ENCODE measurements around the gene FMN1. TPM values are rescaled to one million over a fixed set of nuclear protein-coding genes. Genes with fewer than 3 reads are reported as not detected.

Gene FMN1
- total RNA-seq, 1 donor from 2014 or later = 4.2 TPM

GRCh38 chr15:32974691-32975090 lies 219.8 kb downstream of the FMN1 start:
- H3K9me3 Mint-ChIP-seq (ENCODE audit: unreplicated experiment) = no peaks in the 10 kb centered on the region
- no peak for DNase-seq (ENCODE audit: extremely low spot score, unreplicated experiment)

DNA sequence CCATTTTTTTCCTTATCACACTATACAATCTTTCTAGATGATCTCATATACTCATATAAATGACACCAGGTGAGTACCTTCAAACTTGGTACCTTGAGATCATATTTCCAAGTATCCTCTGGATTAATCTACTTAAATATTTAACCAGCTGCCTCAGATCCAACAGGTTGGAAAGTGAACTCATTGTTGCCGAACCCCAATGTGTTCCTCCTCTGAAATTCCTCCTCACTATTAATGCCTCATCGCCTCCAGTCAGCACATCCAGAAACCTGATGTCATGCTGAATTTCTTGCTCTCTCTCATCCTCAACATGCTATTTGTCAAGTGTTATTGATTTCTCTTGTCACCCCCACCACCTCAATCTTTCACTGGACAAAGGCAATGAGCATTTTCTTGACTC lies 221.8 kb downstream of the FMN1 start:
- H3K27ac Mint-ChIP-seq (ENCODE audit: unreplicated experiment) = no peak overlapping the region
- TF ChIP-seq, protein P1, sequence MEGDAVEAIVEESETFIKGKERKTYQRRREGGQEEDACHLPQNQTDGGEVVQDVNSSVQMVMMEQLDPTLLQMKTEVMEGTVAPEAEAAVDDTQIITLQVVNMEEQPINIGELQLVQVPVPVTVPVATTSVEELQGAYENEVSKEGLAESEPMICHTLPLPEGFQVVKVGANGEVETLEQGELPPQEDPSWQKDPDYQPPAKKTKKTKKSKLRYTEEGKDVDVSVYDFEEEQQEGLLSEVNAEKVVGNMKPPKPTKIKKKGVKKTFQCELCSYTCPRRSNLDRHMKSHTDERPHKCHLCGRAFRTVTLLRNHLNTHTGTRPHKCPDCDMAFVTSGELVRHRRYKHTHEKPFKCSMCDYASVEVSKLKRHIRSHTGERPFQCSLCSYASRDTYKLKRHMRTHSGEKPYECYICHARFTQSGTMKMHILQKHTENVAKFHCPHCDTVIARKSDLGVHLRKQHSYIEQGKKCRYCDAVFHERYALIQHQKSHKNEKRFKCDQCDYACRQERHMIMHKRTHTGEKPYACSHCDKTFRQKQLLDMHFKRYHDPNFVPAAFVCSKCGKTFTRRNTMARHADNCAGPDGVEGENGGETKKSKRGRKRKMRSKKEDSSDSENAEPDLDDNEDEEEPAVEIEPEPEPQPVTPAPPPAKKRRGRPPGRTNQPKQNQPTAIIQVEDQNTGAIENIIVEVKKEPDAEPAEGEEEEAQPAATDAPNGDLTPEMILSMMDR (IDR thresholded peaks at IDR 0.05) = no peak
- no peak overlapping the region for H3K4me3 Mint-ChIP-seq (ENCODE audit: unreplicated experiment)
- no peaks in the 10 kb centered on the region for H3K36me3 Mint-ChIP-seq (ENCODE audit: unreplicated experiment)
- no peak for DNase-seq (ENCODE audit: extremely low spot score, unreplicated experiment)
- peaks cover 10% of the 10 kb centered on the region for H3K4me1 Mint-ChIP-seq (ENCODE audit: unreplicated experiment)
- no peaks in the 10 kb centered on the region for H3K9me3 Mint-ChIP-seq (ENCODE audit: unreplicated experiment)
- no peaks in the 10 kb centered on the region for H3K27me3 Mint-ChIP-seq (ENCODE audit: unreplicated experiment)

More at GRCh38 chr15:32974691-32975090, 219.8 kb downstream of the FMN1 start:
- H3K4me3 Mint-ChIP-seq (ENCODE audit: unreplicated experiment) = no peak overlapping the region
- H3K27ac Mint-ChIP-seq (ENCODE audit: unreplicated experiment) = peak overlapping the region; percentile 9
- TF ChIP-seq, protein P1 (IDR thresholded peaks at IDR 0.05) = no peak
- no peaks in the 10 kb centered on the region for H3K36me3 Mint-ChIP-seq (ENCODE audit: unreplicated experiment)
- H3K4me1 Mint-ChIP-seq (ENCODE audit: unreplicated experiment) = peaks cover 9% of the 10 kb centered on the region
- H3K27me3 Mint-ChIP-seq (ENCODE audit: unreplicated experiment) = no peaks in the 10 kb centered on the region

- Mint-ChIP-seq H3K9me3 (ENCODE audit: unreplicated experiment) (no peaks in the 10 kb centered on the region), H3K4me1 (ENCODE audit: unreplicated experiment) (peaks cover 27% of the 10 kb centered on the region), H3K4me3 (ENCODE audit: unreplicated experiment) (no peak overlapping the region), H3K36me3 (ENCODE audit: unreplicated experiment) (no peaks in the 10 kb centered on the region), H3K27me3 (ENCODE audit: unreplicated experiment) (no peaks in the 10 kb centered on the region), H3K27ac (ENCODE audit: unreplicated experiment) (no peak overlapping the region)
- TF ChIP-seq, protein P1 (IDR thresholded peaks at IDR 0.05) = no peak
- DNase-seq (ENCODE audit: extremely low spot score, unreplicated experiment) = no peak
These were observed 223.7 kb downstream of the FMN1 start for GRCh38 chr15:32970847-32971246.

DNA sequence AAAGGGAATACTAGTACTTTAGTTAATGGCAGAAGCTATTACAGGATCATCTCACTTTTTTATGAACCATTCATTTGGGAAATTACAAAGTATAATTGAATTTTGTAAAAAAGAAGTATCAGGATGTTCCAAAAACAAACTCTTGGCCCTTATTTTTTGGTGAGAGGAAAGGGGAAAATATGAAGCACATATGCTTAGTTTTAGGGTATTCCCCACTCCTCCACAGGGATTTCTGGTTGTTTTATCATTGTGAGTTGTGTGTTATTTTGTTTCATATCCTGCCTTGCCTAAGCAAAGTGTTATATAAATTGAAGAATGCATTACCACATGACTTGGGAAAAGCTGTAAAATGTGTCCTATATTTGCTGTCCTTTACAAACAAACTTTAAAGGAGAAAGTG lies 227.0 kb downstream of the FMN1 start:
- H3K27ac Mint-ChIP-seq (ENCODE audit: unreplicated experiment) = peak overlapping the region; percentile 64
- DNase-seq (ENCODE audit: extremely low spot score, unreplicated experiment) = no peak
- H3K4me3 Mint-ChIP-seq (ENCODE audit: unreplicated experiment) = no peak overlapping the region
- TF ChIP-seq, protein P1 (IDR thresholded peaks at IDR 0.05) = no peak
- H3K9me3 Mint-ChIP-seq (ENCODE audit: unreplicated experiment) = no peaks in the 10 kb centered on the region
- H3K36me3 Mint-ChIP-seq (ENCODE audit: unreplicated experiment) = no peaks in the 10 kb centered on the region
- H3K27me3 Mint-ChIP-seq (ENCODE audit: unreplicated experiment) = no peaks in the 10 kb centered on the region
- H3K4me1 Mint-ChIP-seq (ENCODE audit: unreplicated experiment) = peaks cover 25% of the 10 kb centered on the region

DNA sequence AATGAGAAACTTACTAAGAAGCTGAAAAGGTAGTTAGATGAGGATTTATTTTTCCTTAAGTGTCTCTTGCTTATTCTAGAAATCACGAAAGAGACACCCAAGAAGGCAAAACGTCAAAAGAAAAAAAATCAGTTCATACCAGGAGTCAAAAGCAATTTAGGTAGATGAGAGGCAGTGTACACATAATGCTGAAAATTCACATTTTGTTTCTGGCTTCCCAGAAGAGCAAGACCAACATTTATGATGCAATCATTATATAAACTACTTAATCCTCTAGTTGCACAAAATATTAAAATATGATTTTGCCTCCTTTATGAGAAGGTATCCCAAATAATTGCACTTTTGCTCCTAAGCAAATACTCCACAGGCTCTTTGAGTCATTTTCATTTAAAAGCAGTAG lies 228.0 kb downstream of the FMN1 start:
- Mint-ChIP-seq H3K27me3 (ENCODE audit: unreplicated experiment) (no peaks in the 10 kb centered on the region), H3K27ac (ENCODE audit: unreplicated experiment) (peak overlapping the region; percentile 89), H3K4me1 (ENCODE audit: unreplicated experiment) (peaks cover 25% of the 10 kb centered on the region), H3K9me3 (ENCODE audit: unreplicated experiment) (no peaks in the 10 kb centered on the region), H3K36me3 (ENCODE audit: unreplicated experiment) (no peaks in the 10 kb centered on the region), H3K4me3 (ENCODE audit: unreplicated experiment) (no peak overlapping the region)
- DNase-seq (ENCODE audit: extremely low spot score, unreplicated experiment) = no peak
- TF ChIP-seq, protein P1 (IDR thresholded peaks at IDR 0.05) = no peak

Data from osteocyte (in vitro differentiated cells).